Endothelial cell of umbilical vein (primary cell): Measurements from ENCODE around the gene GUCA1A.

ENCODE experiments used
- CTCF ChIP-seq, 2 donors: IDR thresholded peaks; 1 replicate in 1 of 2; 2 replicates in 1 of 2; pipeline ENCODE4 v1.5.1; 2011; ENCODE audit warnings: low read length in 2 of 2, mild to moderate bottlenecking in 2 of 2, moderate library complexity in 2 of 2, control low read depth in 1 of 2, inconsistent platforms in 1 of 2, low read depth in 1 of 2; ENCODE audit not compliant: insufficient read depth in 1 of 2; ENCODE audit errors: extremely low read depth in 1 of 2
- EZH2 ChIP-seq: IDR thresholded peaks from 2 replicates; pipeline ENCODE4 v1.6.1; 2012; ENCODE audit warnings: borderline replicate concordance, low read depth, mild to moderate bottlenecking, moderate library complexity, low read length, inconsistent platforms; ENCODE audit not compliant: severe bottlenecking
- FOS ChIP-seq: IDR thresholded peaks from 2 replicates; pipeline ENCODE4 v1.6.1; 2011; ENCODE audit warnings: mild to moderate bottlenecking, low read length, moderate library complexity, borderline replicate concordance; ENCODE audit not compliant: insufficient read depth
- POLR2A ChIP-seq: IDR thresholded peaks from 2 replicates; pipeline ENCODE4 v1.6.1; 2012; ENCODE audit warnings: low read depth, mild to moderate bottlenecking, control low read depth, low read length
- POLR2AphosphoS5 ChIP-seq: IDR thresholded peaks from 2 replicates; pipeline ENCODE4 v1.6.1; 2012; ENCODE audit warnings: low read depth, mild to moderate bottlenecking, control low read depth, low read length, moderate library complexity; ENCODE audit not compliant: insufficient read depth

GRCh38 chr6:42156638-42157037 lies 16.5 kb upstream of the GUCA1A start:
- no peak for TF ChIP-seq CTCF (IDR thresholded peaks at IDR 0.05; ENCODE audit: extremely low read depth in 1 of 2, insufficient read depth in 1 of 2, low read depth in 1 of 2, low read length in 2 of 2)
- no peak for TF ChIP-seq EZH2
- TF ChIP-seq POLR2AphosphoS5: no peak
- no peak for TF ChIP-seq POLR2A
- TF ChIP-seq FOS: no peak
